Peyer's patch (tissue), 4 donors: ENCODE data around the gene TC2N. TPM values are rescaled to one million over a fixed set of nuclear protein-coding genes. Genes with fewer than 3 reads are reported as not detected.
"Not testable (repeated sequence)": the region's sequence is repeated elsewhere in the genome, so short reads cannot be mapped to it uniquely, and the experiment has no call there.

ENCODE experiments used
- DNase-seq, 3 donors: peaks; one replicate each; pipeline ENCODE4 v3.0.0-alpha.2; 2017 to 2019
- H3K27ac ChIP-seq, 4 donors: fragments of 200-600 bp; sonication (generic); one replicate each; pipeline ENCODE4 v1.5.1; 2016 to 2019
- H3K27me3 ChIP-seq, 2 donors: fragments of 200-600 bp; sonication (generic); one replicate each; pipeline ENCODE4 v1.5.1; 2019
- H3K36me3 ChIP-seq, 3 donors: fragments of 200-600 bp; sonication (generic); one replicate each; pipeline ENCODE4 v1.5.1; 2016 to 2019
- H3K4me1 ChIP-seq, 4 donors: fragments of 200-600 bp; sonication (generic); one replicate each; pipeline ENCODE4 v1.5.1; 2016 to 2019
- H3K4me3 ChIP-seq, 4 donors: fragments of 200-600 bp; sonication (generic); 1 replicate in 3 of 4; 2 replicates in 1 of 4; pipeline ENCODE4 v1.5.1; 2016 to 2019; ENCODE audit warnings: mild to moderate bottlenecking in 1 of 4
- H3K9me3 ChIP-seq, 4 donors: fragments of 200-600 bp; sonication (generic); one replicate each; pipeline ENCODE4 v1.5.1; 2016 to 2019; ENCODE audit warnings: mild to moderate bottlenecking in 1 of 4
- POLR2A ChIP-seq, 2 donors: fragments of 450-650 bp; IDR thresholded peaks; one replicate each; pipeline ENCODE4 v1.5.1; 2017; ENCODE audit warnings: antibody characterized with exemption in 2 of 2, mild to moderate bottlenecking in 2 of 2, moderate library complexity in 2 of 2
- total RNA-seq, 4 donors: library from RNA; depleted of rRNA; stranded (reverse); fragments of >200 nt; gene quantifications; one replicate each; pipeline ENCODE4 v1.1.0, GENCODE V29; 2016
- TF ChIP-seq, protein P1 (sequence below), 6 experiments: fragments of 450-650 bp in 4 of 6; fragments of 200-600 bp in 2 of 6; sonication (generic) in 1 of 6; IDR thresholded peaks; one replicate each; pipeline ENCODE4 v1.5.1; 2017 to 2019; ENCODE audit warnings: antibody characterized with exemption in 6 of 6, mild to moderate bottlenecking in 3 of 6, moderate library complexity in 1 of 6

Gene TC2N
- total RNA-seq, 4 donors from 2014 or later = 35.2 to 59.4 (median 50.9) TPM

GRCh38 chr14:91847693-91848092, 19.6 kb downstream of the TC2N start:
- no peaks in the 10 kb centered on the region for H3K9me3 ChIP-seq
- no peak for DNase-seq
- H3K4me3 ChIP-seq = no peak overlapping the region
- H3K36me3 ChIP-seq = no peaks in the 10 kb centered on the region
- TF ChIP-seq, protein P1, sequence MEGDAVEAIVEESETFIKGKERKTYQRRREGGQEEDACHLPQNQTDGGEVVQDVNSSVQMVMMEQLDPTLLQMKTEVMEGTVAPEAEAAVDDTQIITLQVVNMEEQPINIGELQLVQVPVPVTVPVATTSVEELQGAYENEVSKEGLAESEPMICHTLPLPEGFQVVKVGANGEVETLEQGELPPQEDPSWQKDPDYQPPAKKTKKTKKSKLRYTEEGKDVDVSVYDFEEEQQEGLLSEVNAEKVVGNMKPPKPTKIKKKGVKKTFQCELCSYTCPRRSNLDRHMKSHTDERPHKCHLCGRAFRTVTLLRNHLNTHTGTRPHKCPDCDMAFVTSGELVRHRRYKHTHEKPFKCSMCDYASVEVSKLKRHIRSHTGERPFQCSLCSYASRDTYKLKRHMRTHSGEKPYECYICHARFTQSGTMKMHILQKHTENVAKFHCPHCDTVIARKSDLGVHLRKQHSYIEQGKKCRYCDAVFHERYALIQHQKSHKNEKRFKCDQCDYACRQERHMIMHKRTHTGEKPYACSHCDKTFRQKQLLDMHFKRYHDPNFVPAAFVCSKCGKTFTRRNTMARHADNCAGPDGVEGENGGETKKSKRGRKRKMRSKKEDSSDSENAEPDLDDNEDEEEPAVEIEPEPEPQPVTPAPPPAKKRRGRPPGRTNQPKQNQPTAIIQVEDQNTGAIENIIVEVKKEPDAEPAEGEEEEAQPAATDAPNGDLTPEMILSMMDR (IDR thresholded peaks at IDR 0.05) = no peak
- no peak for TF ChIP-seq POLR2A (IDR thresholded peaks at IDR 0.05)
- H3K27ac ChIP-seq = no peak overlapping the region
- H3K4me1 ChIP-seq = no peaks in the 10 kb centered on the region
- H3K27me3 ChIP-seq = no peaks in the 10 kb centered on the region

- no peak for DNase-seq
- Histone ChIP-seq H3K4me1 (no peaks in the 10 kb centered on the region), H3K27me3 (no peaks in the 10 kb centered on the region), H3K27ac (no peak overlapping the region), H3K4me3 (no peak overlapping the region), H3K36me3 (no peaks in the 10 kb centered on the region), H3K9me3 (no peaks in the 10 kb centered on the region)
- TF ChIP-seq, protein P1 (IDR thresholded peaks at IDR 0.05) = no peak
- TF ChIP-seq POLR2A (IDR thresholded peaks at IDR 0.05) = no peak
Measured at GRCh38 chr14:91845652-91846051, 21.7 kb downstream of the TC2N start.

DNA sequence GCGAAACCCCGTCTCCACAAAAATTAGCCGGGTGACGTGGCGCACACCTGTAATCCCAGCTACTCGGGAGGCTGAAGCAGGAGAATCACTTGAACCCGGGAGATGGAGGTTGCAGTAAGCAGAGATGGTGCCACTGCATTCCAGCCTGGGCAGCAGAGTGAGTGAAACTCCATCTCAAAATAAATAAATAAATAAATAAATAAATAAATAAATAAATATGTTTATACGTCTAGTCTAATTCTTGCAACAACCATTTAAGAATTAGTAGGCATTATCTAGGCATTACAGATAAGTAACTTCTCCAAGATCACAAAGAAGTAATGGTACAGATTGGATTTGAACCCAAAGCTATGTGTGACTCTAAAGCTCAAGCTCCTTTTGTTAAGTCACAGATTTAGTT, 22.3 kb downstream of the TC2N start:
- DNase-seq, H3K4me3 ChIP-seq, H3K27me3 ChIP-seq, H3K27ac ChIP-seq, H3K9me3 ChIP-seq, H3K36me3 ChIP-seq, H3K4me1 ChIP-seq: not testable (repeated sequence)

- Histone ChIP-seq H3K4me1 (no peaks in the 10 kb centered on the region), H3K4me3 (no peak overlapping the region), H3K27ac (no peak overlapping the region), H3K9me3 (no peaks in the 10 kb centered on the region), H3K36me3 (no peaks in the 10 kb centered on the region), H3K27me3 (no peaks in the 10 kb centered on the region)
- TF ChIP-seq, protein P1 (IDR thresholded peaks at IDR 0.05) = no peak
- no peak for TF ChIP-seq POLR2A (IDR thresholded peaks at IDR 0.05)
- no peak for DNase-seq
Measured at GRCh38 chr14:91844029-91844428, 23.3 kb downstream of the TC2N start.

- Histone ChIP-seq H3K27me3 (no peaks in the 10 kb centered on the region), H3K27ac (no peak overlapping the region), H3K4me3 (no peak overlapping the region), H3K9me3 (no peaks in the 10 kb centered on the region), H3K4me1 (no peaks in the 10 kb centered on the region), H3K36me3 (no peaks in the 10 kb centered on the region)
- DNase-seq = no peak
- no peak for TF ChIP-seq POLR2A (IDR thresholded peaks at IDR 0.05)
- TF ChIP-seq, protein P1 (IDR thresholded peaks at IDR 0.05) = no peak
Measured at GRCh38 chr14:91843437-91843836, 23.9 kb downstream of the TC2N start.

GRCh38 chr14:91841065-91841464, 26.3 kb downstream of the TC2N start:
- TF ChIP-seq, protein P1 (IDR thresholded peaks at IDR 0.05) = no peak
- DNase-seq = no peak

More at GRCh38 chr14:91841065-91841464, 26.3 kb downstream of the TC2N start:
- no peaks in the 10 kb centered on the region for H3K36me3 ChIP-seq
- no peak overlapping the region for H3K27ac ChIP-seq
- H3K27me3 ChIP-seq = no peaks in the 10 kb centered on the region
- no peak overlapping the region for H3K4me3 ChIP-seq
- H3K4me1 ChIP-seq = peaks cover 0 to 7% (median 0%) of the 10 kb centered on the region in 4 donors
- H3K9me3 ChIP-seq = no peaks in the 10 kb centered on the region
